ENCODE measurements around the gene LRSAM1. TPM values are rescaled to one million over a fixed set of nuclear protein-coding genes. Genes with fewer than 3 reads are reported as not detected.
A peak's percentile ranks its signal among the peaks of the same experiment; 100 is the strongest.

The LRSAM1 gene
- polyA plus RNA-seq, 10 donors = 10.8 to 15.1 (median 13.6) TPM

GRCh38 chr9:127514468-127514867 lies 63.2 kb downstream of the LRSAM1 start:
- DNase-seq = no peak

- DNase-seq = no peak
Observed at GRCh38 chr9:127516835-127517607, 65.7 kb downstream of the LRSAM1 start.

DNA sequence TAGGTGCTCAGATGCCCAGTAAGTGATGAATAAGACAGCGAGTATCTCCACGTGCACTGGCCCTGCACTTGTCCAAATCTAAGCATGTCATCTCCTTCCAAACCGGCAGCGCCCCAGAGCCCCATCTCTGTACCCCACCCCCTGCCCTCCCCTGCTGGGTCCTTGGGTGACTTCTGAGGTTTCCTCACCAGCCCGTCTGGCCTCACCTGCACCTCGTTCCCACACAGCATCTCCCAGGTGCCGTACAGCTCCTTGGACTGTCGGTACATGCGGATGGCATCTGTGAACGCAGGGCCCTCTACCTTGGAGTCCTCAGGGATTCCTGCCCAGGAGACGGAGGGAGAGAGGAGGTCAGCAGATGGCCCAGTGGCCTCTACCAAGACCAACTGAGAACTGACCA lies 66.3 kb downstream of the LRSAM1 start:
- DNase-seq = no peak

DNA sequence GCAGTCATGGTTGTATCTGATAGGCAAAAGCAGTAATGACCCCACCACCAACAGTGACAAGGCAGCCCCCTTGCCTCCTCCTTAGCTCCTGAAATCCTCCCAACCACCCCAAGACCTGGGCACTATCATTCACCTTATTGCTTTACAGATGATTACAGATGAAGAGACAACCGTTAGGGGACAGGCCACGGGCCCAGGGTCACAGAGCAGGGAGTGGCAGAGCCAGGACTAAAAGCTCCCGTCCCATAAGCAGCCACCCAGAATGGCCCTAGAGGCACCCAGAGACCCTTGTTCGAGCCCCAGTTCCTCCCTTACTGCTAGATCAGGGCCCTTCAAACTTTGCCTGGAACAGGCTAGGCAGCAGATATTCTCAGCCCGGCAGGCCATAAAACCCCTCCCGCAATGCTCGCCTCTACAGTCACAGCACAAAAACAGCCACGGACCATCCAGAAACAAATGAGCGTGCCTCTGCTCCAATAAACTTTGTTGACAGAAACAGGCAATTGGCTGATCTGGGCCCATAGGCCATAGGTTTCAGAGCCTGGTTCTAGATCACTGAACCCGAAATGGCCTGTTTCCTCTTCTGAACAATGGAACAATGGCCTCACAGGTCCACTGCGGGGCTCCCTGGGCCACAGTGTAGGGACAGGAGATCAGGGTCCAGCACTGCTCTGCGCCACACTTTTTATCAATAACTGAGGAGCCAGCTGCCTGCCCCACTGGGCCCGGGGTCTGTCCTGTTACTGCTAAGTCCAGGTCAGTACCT lies 67.0 kb downstream of the LRSAM1 start:
- no peak for DNase-seq

GRCh38 chr9:127519301-127520166 lies 68.2 kb downstream of the LRSAM1 start:
- peak; percentile 32 to 93 (median 68) for DNase-seq

- DNase-seq = peak; percentile 65 to 87 (median 86)
Observed at GRCh38 chr9:127520941-127521918, 69.9 kb downstream of the LRSAM1 start.

GRCh38 chr9:127521919-127522304 lies 70.6 kb downstream of the LRSAM1 start:
- no peak for DNase-seq

DNA sequence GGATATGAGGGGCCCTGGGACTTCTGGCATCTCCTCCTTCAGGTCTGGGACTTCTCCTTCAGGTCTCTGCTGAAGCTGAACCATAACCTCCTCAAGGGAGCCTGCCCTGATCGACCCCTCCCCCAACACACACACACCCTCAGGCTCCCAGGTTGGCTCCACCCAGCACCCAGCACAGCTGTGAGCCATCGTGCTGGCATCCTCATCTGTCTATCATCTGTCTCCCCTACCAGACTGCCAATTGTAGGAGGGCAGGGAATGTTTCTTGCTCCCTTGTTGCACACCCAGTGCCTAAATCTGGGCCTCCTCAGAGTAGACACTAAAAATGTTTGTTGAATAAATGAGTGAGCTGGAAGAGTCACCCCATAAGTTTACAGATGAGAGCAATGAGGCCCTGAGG lies 71.4 kb downstream of the LRSAM1 start:
- DNase-seq = peak in 1 of 3 donors; percentile 26

DNA sequence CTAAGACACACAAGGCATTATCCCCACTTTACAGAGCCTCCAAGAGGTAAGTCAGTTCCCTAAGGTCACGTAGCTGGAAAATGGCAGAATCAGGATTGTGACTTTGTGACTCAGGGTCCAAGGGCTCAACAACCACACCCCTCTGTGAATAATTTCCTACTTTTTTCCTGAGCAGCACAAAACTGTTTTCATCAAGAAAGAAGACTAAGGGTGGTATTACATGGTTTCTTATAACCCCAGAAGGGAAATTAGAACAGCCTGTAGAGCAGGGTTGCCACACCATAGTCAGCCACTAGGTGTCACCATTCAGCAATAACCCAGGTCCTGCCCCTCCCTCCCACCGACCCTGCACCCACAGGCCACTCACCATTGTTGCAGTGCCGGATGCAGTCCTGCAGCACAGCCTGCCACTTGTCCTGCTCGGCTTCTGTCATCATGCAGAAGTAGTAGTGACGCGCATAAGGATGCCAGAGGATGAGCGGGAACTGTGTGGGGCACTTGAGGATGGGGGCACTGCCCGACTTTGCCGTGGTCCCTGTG lies 72.1 kb downstream of the LRSAM1 start:
- DNase-seq = peak in 1 of 3 donors; percentile 7

GRCh38 chr9:127524373-127524772 lies 73.1 kb downstream of the LRSAM1 start:
- peak in 1 of 3 donors; percentile 81 for DNase-seq

- no peak for DNase-seq
Observed at GRCh38 chr9:127525401-127526188, 74.3 kb downstream of the LRSAM1 start.

- no peak for DNase-seq
Observed at GRCh38 chr9:127526655-127527559, 75.6 kb downstream of the LRSAM1 start.

- no peak for DNase-seq
Observed at GRCh38 chr9:127527560-127528268, 76.4 kb downstream of the LRSAM1 start.

DNA sequence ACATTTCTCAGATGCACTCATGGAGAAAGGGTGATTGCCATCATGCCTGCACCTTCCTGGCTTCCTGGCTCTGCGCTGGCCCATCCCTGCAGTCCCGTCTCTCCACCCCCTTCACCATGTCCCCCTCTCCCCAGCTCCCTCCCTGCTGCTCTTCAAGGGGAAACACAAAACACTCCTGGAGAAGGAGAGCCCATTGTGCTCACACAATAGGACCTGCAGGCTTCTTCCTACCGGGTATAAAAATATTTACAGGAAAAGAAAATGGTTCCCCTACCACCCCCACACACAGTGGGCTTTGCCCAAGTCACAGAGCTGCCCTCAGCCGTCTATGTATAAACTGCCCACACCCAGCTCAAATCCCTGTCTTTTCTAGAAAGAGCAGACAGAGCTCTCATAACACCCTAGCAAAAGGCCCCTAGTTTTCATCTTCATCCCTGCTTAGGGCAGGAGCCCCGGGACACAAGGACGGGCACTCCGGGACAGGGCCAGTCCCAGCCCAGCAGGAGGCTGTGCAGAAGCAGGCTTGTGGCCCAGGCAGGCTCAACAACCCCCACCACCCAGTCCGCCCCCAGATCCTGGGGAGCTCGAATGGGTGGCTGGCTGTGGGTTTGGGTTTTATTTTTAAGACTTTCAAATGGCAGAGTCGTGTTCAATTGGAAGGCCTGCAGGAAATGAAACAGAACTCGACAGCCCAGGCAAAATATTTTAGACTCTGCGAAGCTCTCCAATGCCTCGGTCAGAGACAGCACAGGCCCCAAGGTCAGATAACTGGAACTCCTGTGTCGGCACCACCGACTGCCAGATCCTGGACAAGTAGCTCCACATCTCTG lies 77.3 kb downstream of the LRSAM1 start:
- peak in 1 of 3 donors; percentile 17 for DNase-seq

DNA sequence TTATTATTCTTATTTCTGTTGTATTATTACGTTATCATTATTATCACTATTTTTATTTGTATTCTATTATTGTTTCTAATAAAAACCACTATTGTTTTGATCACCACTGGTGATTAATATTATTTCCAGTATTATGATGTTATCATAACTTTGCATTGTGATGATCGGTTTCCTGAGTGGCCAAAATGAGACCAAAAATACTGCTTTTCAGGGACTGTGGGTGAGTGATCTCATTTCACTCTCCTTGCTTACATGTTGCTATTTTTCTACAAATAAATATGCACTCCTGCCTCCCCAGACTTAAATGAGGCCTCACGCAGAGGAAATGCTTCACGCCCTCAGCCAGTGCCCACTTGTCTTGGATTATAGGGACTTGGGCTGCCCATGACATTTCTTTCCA lies 78.4 kb downstream of the LRSAM1 start:
- no peak for DNase-seq

DNA sequence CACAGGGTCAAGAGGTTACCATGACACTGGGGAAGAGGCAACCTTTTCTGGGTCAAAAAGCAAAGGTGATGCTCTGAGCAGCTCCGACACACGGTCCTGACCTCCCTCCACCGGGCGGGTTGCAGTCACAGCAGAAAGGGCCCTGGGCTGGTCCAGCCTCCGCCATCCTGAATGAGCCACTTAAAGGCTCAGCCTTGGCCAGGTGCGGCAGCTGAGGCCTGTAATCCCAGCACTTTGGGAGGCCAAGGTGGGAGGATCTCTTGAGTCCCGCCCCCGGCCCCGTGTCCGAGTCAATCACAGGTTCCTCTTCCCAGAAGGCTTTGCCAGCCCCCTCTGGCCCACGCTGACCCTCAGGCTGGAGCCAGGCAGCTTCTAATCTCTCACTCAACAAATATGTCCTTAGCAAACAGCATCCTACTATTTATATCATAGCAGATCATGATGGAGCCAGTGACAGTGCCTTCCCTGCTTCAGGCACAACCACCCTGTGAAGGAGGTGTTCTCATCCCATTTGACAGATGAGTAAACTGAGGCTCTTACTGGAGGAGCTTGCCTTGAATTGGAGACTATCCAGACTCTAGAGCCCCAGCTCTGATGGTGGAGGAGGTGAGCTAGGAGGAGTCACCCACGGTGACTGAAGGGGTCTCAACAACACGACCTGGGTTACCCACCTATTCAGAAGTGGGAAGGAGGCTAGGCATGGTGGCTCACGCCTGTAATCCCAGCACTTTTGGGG lies 79.1 kb downstream of the LRSAM1 start:
- DNase-seq = peak in 1 of 3 donors; percentile 1

All from muscle of back (tissue), 11 donors.